OCI-LY7 (cell line): ENCODE data around the gene CIDEA. TPM values are rescaled to one million over a fixed set of nuclear protein-coding genes. Genes with fewer than 3 reads are reported as not detected.
A peak's percentile ranks its signal among the peaks of the same experiment; 100 is the strongest.

Experiments
- BruUV-seq: library from RNA; stranded (reverse); fragments of 400-500 nt; replicated peaks from 2 replicates; lab custom pipeline; 2021; lab: Mats Ljungman, UMichigan
- CTCF ChIA-PET: fragments of 300-600 bp; sonication (Branson Sonifier 250); formaldehyde crosslinking; loops from one replicate; lab custom pipeline; 2022; ENCODE audit warnings: antibody characterized with exemption; ENCODE audit not compliant: unreplicated experiment; lab: Charles Lee
- POLR2A ChIA-PET: fragments of 300-600 bp; sonication (Branson Sonifier 250); formaldehyde crosslinking; loops from one replicate; lab custom pipeline; 2022; ENCODE audit warnings: antibody characterized with exemption; lab: Charles Lee
- DNase-seq: peaks from one replicate; pipeline ENCODE4 v3.0.0-alpha.2; 2015; ENCODE audit warnings: low spot score
- H2AFZ ChIP-seq: fragments of 200-600 bp; sonication (generic), shearing (Covaris generic); 2 replicates; pipeline ENCODE4 v1.6.1; 2014; ENCODE audit warnings: mild to moderate bottlenecking, antibody characterized with exemption, low read length, moderate library complexity
- H3K27ac ChIP-seq: fragments of 200-600 bp; sonication (generic); 2 replicates; pipeline ENCODE4 v1.5.1; 2014; ENCODE audit warnings: mixed run types, low read depth, mild to moderate bottlenecking, moderate library complexity, low read length, inconsistent platforms; ENCODE audit not compliant: poor library complexity, severe bottlenecking
- H3K36me3 ChIP-seq: fragments of 200-600 bp; sonication (generic); 2 replicates; pipeline ENCODE4 v1.6.1; 2014; ENCODE audit warnings: mild to moderate bottlenecking, antibody characterized with exemption, low read length, moderate library complexity, mixed read lengths; ENCODE audit not compliant: insufficient read depth
- H3K4me1 ChIP-seq: fragments of 200-600 bp; sonication (generic); 2 replicates; pipeline ENCODE4 v1.5.1; 2014; ENCODE audit warnings: mild to moderate bottlenecking, low read length; ENCODE audit not compliant: insufficient read depth, poor library complexity, severe bottlenecking
- H3K4me2 ChIP-seq: fragments of 200-600 bp; sonication (generic); 2 replicates; pipeline ENCODE4 v1.6.1; 2014; ENCODE audit warnings: mild to moderate bottlenecking, low read length
- H3K4me3 ChIP-seq: fragments of 200-600 bp; sonication (generic); 2 replicates; pipeline ENCODE4 v1.5.1; 2014; ENCODE audit warnings: mild to moderate bottlenecking, low read depth, low read length; ENCODE audit not compliant: poor library complexity, severe bottlenecking
- H3K79me2 ChIP-seq: fragments of 200-600 bp; sonication (generic); 2 replicates; pipeline ENCODE4 v1.6.1; 2016; ENCODE audit warnings: low read depth, mild to moderate bottlenecking, low read length, moderate library complexity, mixed read lengths; ENCODE audit not compliant: insufficient read depth
- H3K9me2 ChIP-seq: fragments of 200-600 bp; sonication (generic); 2 replicates; pipeline ENCODE4 v1.6.1; 2016; ENCODE audit warnings: mild to moderate bottlenecking, low read length, mixed read lengths; ENCODE audit not compliant: insufficient read depth
- H3K9me3 ChIP-seq: fragments of 200-600 bp; sonication (generic); 2 replicates; pipeline ENCODE4 v1.6.1; 2014; ENCODE audit warnings: mild to moderate bottlenecking, mixed run types, low read length, mixed read lengths
- H4K20me1 ChIP-seq: fragments of 200-600 bp; sonication (generic); 2 replicates; pipeline ENCODE4 v1.6.1; 2014; ENCODE audit warnings: mild to moderate bottlenecking, antibody characterized with exemption, low read length, moderate library complexity, mixed read lengths; ENCODE audit not compliant: insufficient read depth
- CTCF ChIP-seq: fragments of 200-600 bp; sonication (generic); conservative IDR thresholded peaks from 2 replicates; pipeline ENCODE4 v1.5.1; 2014; ENCODE audit warnings: mild to moderate bottlenecking, antibody characterized with exemption, low read length, moderate library complexity, mixed read lengths
- EZH2phosphoT487 ChIP-seq: fragments of 200-600 bp; sonication (generic); IDR thresholded peaks from 2 replicates; pipeline ENCODE4 v1.6.1; 2018; ENCODE audit warnings: low read depth, borderline replicate concordance, mild to moderate bottlenecking, mixed run types, antibody characterized with exemption, low read length, moderate library complexity, mixed read lengths
- intact Hi-C: fragments of 100-400 bp; cut with micrococcal nuclease; formaldehyde crosslinking; loops from one replicate; pipeline ENCODE4 v1.10.0; 2022; ENCODE audit not compliant: unreplicated experiment
- total RNA-seq, 2 experiments: library from RNA; depleted of rRNA in 1 of 2; stranded (reverse); fragments of >200 nt in 1 of 2; shearing (Covaris generic) in 1 of 2; gene quantifications; 2 replicates each; pipeline ENCODE4 v1.2.3, GENCODE V29; 2014 to 2022

Gene CIDEA
- total RNA-seq, 2 experiments from 2014 or later = not detected

GRCh38 chr18:12276736-12277554 is 22.8 kb downstream of the CIDEA start:
- intact Hi-C loops = no loop called here
- Histone ChIP-seq H3K9me3 (no peaks in the 10 kb centered on the region), H3K4me1 (no peaks in the 10 kb centered on the region), H3K4me2 (no peak overlapping the region), H3K27ac (no peak overlapping the region), H4K20me1 (no peaks in the 10 kb centered on the region), H3K36me3 (no peaks in the 10 kb centered on the region), H3K4me3 (no peak overlapping the region), H3K9me2 (no peaks in the 10 kb centered on the region), H2AFZ (no peak overlapping the region), H3K79me2 (no peaks in the 10 kb centered on the region)
- no peak for DNase-seq
- ChIA-PET POLR2A (interaction anchor here (0.9 kb wide), 1 partner anchor 43 kb away, joined by 3 read pairs; no protein-coding TSS in a partner anchor), CTCF (no interaction called here)
- BruUV-seq = no TSS peak
- TF ChIP-seq CTCF = no peak
- no peak for TF ChIP-seq EZH2phosphoT487

GRCh38 chr18:12278215-12278671 is 24.1 kb downstream of the CIDEA start:
- H3K4me2 ChIP-seq = no peak overlapping the region
- H3K4me1 ChIP-seq = no peaks in the 10 kb centered on the region
- no peak overlapping the region for H3K4me3 ChIP-seq
- DNase-seq = peak; percentile 23
- ChIA-PET POLR2A (interaction anchor here (0.6 to 1.5 kb wide), 4 partner anchors 12 to 754 kb away, joined by 3 to 6 read pairs (median 4); no protein-coding TSS in a partner anchor), CTCF (no interaction called here)
- no peaks in the 10 kb centered on the region for H3K36me3 ChIP-seq
- no peaks in the 10 kb centered on the region for H3K9me3 ChIP-seq
- TF ChIP-seq EZH2phosphoT487 (no peak), CTCF (peak; percentile 62)
- intact Hi-C loops = no loop called here
- H3K9me2 ChIP-seq = no peaks in the 10 kb centered on the region
- BruUV-seq = no TSS peak
- 0 out of 2 replicates have a peak overlapping the region, but pooled peaks have one; percentile 19 for H2AFZ ChIP-seq
- H4K20me1 ChIP-seq = no peaks in the 10 kb centered on the region
- no peaks in the 10 kb centered on the region for H3K79me2 ChIP-seq
- H3K27ac ChIP-seq = no peak overlapping the region
